ENCODE data around the gene LYZL1.
A peak's percentile ranks its signal among the peaks of the same experiment; 100 is the strongest.
"Not testable (repeated sequence)": the region's sequence is repeated elsewhere in the genome, so short reads cannot be mapped to it uniquely, and the experiment has no call there.

LYZL1 gene

DNA sequence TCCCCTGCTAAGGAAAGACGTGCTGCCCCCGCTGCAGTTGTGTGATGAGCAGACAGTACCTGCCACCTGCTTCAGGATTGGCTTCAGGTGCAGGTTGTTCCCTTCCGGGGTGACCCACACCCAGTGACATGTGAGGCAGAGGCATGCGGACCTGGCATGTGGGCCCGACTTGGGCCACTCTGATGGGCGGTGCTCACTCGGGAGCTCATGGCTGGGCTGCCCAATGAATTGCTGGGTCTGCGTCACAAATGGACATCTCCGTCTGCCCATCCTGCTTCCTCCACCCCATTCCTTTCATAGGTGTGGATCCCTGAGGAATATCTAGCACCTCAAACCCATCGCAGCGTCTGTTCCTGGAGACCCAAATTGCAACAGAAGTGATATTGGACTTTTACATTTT lies 19.3 kb downstream of the LYZL1 start:
- H3K9me3 Mint-ChIP-seq, CTCF ChIA-PET, H3K4me1 Mint-ChIP-seq, DNase-seq, H3K4me3 Mint-ChIP-seq, H3K27ac Mint-ChIP-seq, H3K36me3 Mint-ChIP-seq: not testable (repeated sequence)
- H3K27me3 Mint-ChIP-seq, result peaks cover 17% of the 10 kb centered on the region

DNA sequence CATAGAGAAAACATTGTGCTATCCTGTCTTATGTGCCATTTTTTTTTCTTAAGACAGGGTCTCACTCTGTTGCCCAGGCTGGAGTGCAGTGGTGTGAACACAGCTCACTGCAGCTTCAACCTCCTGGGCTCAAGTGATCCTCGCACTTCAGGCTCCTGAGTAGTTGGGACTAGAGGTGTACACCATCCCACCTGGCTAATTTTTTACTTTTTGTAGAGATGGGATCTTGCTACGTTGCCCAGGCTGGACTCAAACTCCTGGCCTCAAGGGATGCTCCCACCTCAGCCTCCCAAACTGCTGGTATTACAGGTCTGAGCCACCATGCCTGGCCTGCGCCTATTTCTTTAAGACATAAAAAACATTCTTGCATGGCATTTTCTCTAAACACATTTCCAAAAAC lies 20.6 kb downstream of the LYZL1 start:
- Mint-ChIP-seq H3K36me3 (no peaks in the 10 kb centered on the region), H3K27ac (no peak overlapping the region), H3K27me3 (peaks cover 19% of the 10 kb centered on the region), H3K4me3 (no peak overlapping the region), H3K4me1 (no peaks in the 10 kb centered on the region), H3K9me3 (no peaks in the 10 kb centered on the region)
- no peak for DNase-seq
- CTCF ChIA-PET, result no interaction called here

DNA sequence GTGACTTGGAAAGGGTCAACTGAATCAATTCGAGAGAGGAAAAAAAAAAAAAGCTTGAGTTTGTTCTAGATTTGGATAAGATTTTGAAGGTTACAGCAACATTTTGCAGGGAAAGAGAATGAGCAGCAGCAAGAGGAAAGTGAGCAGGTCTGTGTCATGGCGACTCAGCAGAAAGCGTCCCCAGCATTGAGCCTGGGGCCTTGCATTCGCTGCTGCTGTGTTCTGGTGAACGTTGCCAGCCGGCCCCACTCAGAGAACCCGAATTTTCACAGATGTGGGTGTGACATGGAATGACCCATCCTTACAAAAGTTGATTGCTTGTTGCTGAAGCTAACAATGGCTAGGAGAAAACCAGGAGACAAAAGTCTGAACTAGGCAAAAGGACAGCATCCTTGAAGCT lies 21.6 kb downstream of the LYZL1 start:
- DNase-seq, CTCF ChIA-PET, H3K27ac Mint-ChIP-seq, H3K9me3 Mint-ChIP-seq, H3K4me3 Mint-ChIP-seq, H3K36me3 Mint-ChIP-seq, H3K4me1 Mint-ChIP-seq: not testable (repeated sequence)
- peaks cover 19% of the 10 kb centered on the region for H3K27me3 Mint-ChIP-seq

DNA sequence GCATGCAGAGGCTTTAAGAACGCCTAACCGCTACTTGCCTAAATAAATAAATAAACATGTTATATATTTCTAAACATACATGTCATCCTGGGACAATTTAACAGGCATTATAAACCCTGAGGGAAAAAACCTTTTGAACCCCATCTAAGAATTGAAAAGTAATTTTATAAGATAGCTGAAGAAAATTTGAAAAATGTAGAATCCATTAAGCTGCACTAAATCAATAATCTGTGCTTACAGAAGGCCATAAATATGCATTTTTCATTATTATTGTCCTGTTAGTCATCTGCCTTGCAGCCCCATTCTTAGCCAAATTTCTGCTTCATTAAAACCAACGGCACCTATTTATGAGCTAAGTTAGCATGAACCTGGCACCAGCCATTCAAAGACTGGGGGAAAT lies 24.2 kb downstream of the LYZL1 start:
- CTCF ChIA-PET, result no interaction called here
- Mint-ChIP-seq H3K4me1 (peaks cover 2% of the 10 kb centered on the region), H3K36me3 (no peaks in the 10 kb centered on the region), H3K27me3 (peaks cover 23% of the 10 kb centered on the region), H3K9me3 (no peaks in the 10 kb centered on the region), H3K4me3 (no peak overlapping the region), H3K27ac (no peak overlapping the region)
- DNase-seq, result no peak

DNA sequence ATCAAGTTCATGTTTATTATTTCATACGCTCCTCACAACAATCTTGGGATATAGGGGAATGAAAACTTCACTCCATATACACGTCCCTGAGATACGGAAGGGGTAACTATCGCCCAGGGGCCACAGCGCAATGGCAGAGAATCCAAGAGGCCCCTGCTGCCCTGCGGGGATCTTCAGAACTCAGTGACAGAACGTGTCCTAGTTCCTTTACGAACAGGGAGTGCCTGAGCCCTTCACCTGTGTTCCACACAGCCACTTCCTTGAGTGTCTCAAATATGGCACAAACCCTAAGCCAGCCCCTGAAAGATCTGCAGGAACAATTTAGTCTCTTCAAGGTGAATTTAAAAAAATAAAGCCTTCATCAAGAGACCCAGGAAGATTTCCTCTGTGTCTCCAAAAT lies 25.9 kb downstream of the LYZL1 start:
- DNase-seq, result no peak
- Mint-ChIP-seq H3K27me3 (peaks cover 34% of the 10 kb centered on the region), H3K9me3 (no peaks in the 10 kb centered on the region), H3K27ac (no peak overlapping the region), H3K36me3 (no peaks in the 10 kb centered on the region), H3K4me1 (peaks cover 9% of the 10 kb centered on the region), H3K4me3 (no peak overlapping the region)
- CTCF ChIA-PET, result interaction anchor here (1.2 kb wide), 1 partner anchor 10 kb away, joined by 3 read pairs; no protein-coding TSS in a partner anchor

DNA sequence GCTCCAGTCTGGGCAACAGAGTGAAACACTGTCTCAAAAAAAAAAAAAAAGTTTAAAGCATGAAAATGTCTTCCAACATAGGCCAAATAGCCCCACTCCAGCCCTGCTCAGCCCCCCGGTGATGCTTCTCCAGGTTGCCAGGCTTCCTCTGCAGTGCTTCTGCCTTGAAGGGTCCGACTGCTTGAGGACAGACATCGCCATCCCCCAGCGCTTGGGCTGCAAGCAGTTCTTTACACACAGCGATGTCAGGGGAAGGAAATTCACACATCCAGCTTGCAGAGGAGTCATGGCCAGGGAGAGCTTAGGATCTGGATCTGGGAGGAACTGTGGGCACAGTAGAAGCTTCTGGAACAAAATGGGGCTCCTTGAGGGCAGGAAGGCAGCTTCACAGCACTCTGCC lies 26.9 kb downstream of the LYZL1 start:
- DNase-seq, result no peak
- CTCF ChIA-PET, result no interaction called here
- no peak overlapping the region for H3K27ac Mint-ChIP-seq
- H3K4me1 Mint-ChIP-seq, result peaks cover 9% of the 10 kb centered on the region
- H3K4me3 Mint-ChIP-seq, result no peak overlapping the region
- H3K36me3 Mint-ChIP-seq, result no peaks in the 10 kb centered on the region
- H3K9me3 Mint-ChIP-seq, result no peaks in the 10 kb centered on the region
- H3K27me3 Mint-ChIP-seq, result peaks cover 23% of the 10 kb centered on the region

DNA sequence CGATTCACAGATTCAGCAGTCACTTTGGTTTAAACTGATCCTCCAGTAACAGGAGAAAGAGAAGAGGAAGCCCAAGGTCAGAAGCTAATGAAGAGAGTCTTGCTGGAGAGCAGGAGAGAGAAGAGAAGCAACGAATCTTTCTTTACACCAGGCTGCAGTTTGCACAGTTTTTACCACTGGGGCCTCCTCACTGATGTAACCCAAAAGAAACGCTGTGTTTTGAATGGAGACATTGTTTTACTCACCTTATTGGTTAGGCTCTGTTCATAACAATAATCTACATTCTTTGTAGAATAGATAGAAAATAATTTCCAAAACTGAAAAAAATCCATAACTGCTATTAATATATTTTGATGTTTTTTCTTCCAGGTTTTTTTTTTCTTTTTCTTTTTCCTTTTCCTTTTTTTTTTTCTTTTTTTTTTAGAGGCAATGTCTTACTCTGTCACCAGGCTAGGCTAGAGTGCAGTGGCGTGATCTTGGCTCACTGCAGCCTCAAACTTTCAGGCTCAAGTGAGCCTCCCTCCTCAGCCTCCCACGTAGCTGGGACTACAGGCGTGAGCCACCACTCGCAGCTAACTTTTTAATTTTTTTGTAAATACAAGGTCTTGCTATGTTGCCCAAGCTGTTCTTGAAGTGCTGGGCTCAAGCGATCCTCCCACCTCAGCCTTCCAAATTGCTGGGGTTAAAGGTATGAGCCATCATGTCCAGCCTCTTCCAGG lies 27.6 kb downstream of the LYZL1 start:
- peaks cover 23% of the 10 kb centered on the region for H3K27me3 Mint-ChIP-seq
- CTCF ChIA-PET, result no interaction called here

DNA sequence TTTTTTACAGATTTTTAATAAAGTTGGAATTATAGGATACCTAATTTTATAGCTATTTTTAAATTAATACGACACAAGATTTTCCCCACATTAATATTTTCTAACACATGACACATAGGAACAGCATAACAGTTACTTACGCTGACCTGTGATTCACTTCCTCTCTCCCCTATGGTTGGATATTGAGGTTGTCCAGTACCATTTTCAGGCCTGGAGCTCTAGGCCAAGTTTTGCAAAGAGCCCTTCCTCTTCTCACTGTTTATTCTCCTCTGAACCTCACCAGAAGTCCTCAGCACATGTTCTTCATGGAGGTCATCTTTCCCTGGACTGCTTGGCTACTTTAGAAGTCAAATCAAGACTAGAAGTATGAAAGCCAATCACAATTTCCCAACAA lies 28.2 kb downstream of the LYZL1 start:
- H3K9me3 Mint-ChIP-seq, result no peaks in the 10 kb centered on the region
- no peak overlapping the region for H3K27ac Mint-ChIP-seq
- H3K27me3 Mint-ChIP-seq, result peaks cover 29% of the 10 kb centered on the region
- DNase-seq, result no peak
- peaks cover 9% of the 10 kb centered on the region for H3K4me1 Mint-ChIP-seq
- no peak overlapping the region for H3K4me3 Mint-ChIP-seq
- H3K36me3 Mint-ChIP-seq, result no peaks in the 10 kb centered on the region
- CTCF ChIA-PET, result no interaction called here

More for the DNA sequence above, 27.6 kb downstream of the LYZL1 start:
- H3K27ac Mint-ChIP-seq, result no peak overlapping the region
- DNase-seq, result no peak
- no peak overlapping the region for H3K4me3 Mint-ChIP-seq
- no peaks in the 10 kb centered on the region for H3K9me3 Mint-ChIP-seq
- H3K4me1 Mint-ChIP-seq, result peaks cover 9% of the 10 kb centered on the region
- no peaks in the 10 kb centered on the region for H3K36me3 Mint-ChIP-seq

DNA sequence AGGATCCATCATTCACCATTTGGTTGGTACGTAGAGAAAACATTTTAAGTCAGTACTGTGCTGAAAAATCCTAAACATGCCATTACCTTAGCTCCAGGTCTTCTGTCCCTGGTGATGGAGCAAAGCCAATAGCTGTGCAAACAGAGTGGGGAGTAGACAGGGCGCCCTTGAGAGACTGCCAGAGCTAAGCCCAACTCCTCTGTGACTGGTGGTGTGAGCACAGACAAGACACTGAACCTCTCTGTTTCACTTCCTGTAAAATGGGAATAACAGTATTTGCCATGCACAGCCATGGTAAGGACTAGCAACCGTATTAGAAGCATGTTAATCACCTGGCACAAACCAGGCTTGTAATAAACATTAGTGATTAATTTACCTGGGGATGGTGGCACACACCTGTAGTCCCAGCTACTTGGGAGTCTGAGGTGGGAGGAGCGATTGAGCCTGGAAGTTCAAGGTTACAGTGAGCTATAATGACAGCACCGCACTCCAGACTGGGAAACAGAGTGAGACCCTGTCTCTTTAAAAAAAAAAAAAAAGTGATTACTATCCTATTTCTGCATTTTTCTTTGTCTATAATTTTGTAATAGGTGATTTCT lies 28.7 kb downstream of the LYZL1 start:
- H3K27me3 Mint-ChIP-seq, result peaks cover 31% of the 10 kb centered on the region
- H3K36me3 Mint-ChIP-seq, result no peaks in the 10 kb centered on the region
- no peak overlapping the region for H3K27ac Mint-ChIP-seq
- peaks cover 9% of the 10 kb centered on the region for H3K4me1 Mint-ChIP-seq
- H3K9me3 Mint-ChIP-seq, result no peaks in the 10 kb centered on the region
- H3K4me3 Mint-ChIP-seq, result no peak overlapping the region
- CTCF ChIA-PET, result no interaction called here
- no peak for DNase-seq

DNA sequence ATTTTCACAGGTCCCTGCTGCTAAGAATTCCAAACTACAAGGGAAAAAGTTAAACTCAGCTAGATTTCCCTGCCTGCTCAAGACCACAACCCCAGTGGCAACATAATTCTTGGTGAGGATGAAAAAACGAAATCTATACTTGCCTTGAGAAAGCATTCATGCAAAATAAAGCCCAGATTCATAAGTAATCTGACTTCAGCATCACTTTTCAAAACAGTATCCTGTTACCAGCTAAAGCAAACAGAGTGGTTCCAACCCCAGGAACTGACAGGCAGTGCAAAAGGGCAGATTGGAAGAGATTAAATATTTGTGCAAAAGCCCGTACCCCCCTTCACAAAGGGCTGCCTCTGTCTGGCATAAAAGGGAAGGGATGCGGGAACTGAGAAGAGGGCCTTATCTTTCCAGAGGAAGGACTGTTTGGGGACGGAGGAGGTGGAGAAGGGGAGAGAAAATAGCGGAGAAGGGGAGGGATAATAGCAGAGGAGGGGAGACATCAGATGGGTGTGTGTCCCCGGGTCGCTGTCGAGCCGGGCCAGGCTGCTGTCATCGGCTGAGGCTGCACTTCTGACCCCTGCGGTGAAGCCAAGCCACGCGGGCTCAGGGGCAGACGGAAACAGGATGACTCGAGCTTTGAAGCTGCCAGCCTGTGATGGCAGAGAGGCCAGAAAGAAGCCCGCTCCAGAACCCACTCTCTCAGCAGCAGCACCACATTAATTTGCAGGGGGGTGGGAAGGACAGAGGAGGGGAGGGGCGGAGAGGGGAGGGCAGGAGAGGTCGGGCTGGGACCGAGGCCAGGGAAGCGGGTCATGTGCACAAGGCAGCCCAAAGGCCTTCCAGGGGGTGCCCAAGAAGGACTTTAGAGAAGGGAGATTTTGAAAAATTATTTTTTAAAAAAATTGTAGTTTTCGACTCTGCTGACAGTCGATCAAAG lies 29.5 kb downstream of the LYZL1 start:
- H3K27ac Mint-ChIP-seq, H3K9me3 Mint-ChIP-seq, H3K36me3 Mint-ChIP-seq, H3K4me3 Mint-ChIP-seq, H3K4me1 Mint-ChIP-seq, CTCF ChIA-PET: not testable (repeated sequence)
- H3K27me3 Mint-ChIP-seq, result peaks cover 40% of the 10 kb centered on the region
- DNase-seq, result peak; percentile 34

DNA sequence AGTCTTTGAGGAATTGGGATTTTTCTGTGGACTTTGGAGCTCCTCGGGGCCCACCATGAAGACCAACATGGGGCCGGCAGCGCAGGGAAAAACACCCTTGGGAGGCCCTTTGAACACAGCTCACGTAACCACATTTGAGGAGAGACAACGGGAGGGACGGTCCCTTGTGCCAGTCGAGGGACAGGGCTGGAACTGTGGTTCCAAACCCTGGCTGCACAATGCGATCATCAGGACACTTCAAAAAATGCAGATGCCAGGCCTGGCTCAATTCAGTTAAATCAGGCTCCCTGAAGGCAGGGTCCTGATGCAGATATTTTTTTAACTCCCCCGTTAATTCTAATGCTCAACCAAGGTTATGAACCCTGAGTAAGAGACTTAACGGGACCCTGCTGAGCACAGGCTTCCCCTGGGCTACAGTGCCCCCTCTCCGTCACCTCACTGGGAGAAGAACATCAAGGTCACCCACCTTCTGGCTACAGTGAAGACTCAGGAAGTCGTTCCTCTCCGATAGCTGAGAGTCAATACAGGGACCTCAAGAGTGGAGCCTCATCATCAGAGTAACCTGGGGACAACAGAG lies 30.4 kb downstream of the LYZL1 start:
- Mint-ChIP-seq H3K4me3 (no peak overlapping the region), H3K27me3 (peaks cover 38% of the 10 kb centered on the region), H3K36me3 (no peaks in the 10 kb centered on the region), H3K9me3 (no peaks in the 10 kb centered on the region), H3K4me1 (peaks cover 9% of the 10 kb centered on the region), H3K27ac (no peak overlapping the region)
- no peak for DNase-seq
- CTCF ChIA-PET, result interaction anchor here (1.3 kb wide), 1 partner anchor 71 kb away, joined by 3 read pairs; no protein-coding TSS in a partner anchor

DNA sequence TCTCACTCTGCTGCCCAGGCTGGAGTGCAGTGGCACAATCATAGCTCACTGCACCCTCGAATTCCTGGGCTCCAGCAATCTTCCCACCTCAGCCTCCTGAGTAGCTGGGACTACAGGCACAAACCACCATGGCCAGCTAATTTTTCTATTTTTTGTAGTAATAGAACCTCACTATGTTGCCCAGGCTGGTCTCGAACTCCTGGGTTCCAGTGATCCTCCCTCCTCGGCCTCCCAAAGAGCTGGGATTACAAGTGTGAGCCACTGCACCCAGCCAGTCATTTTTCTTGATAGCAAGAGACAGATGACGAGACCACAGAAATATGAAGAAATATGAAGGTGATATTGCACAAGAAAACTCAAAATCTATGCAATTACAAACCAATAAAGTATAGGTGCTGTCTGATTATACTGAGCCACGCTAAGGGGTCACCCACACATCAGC lies 31.8 kb downstream of the LYZL1 start:
- H3K36me3 Mint-ChIP-seq, DNase-seq, H3K4me3 Mint-ChIP-seq, H3K27ac Mint-ChIP-seq, H3K9me3 Mint-ChIP-seq, H3K4me1 Mint-ChIP-seq: not testable (repeated sequence)
- CTCF ChIA-PET, result interaction anchor here (1.3 kb wide), 1 partner anchor 69 kb away, joined by 3 read pairs; no protein-coding TSS in a partner anchor
- peaks cover 38% of the 10 kb centered on the region for H3K27me3 Mint-ChIP-seq

DNA sequence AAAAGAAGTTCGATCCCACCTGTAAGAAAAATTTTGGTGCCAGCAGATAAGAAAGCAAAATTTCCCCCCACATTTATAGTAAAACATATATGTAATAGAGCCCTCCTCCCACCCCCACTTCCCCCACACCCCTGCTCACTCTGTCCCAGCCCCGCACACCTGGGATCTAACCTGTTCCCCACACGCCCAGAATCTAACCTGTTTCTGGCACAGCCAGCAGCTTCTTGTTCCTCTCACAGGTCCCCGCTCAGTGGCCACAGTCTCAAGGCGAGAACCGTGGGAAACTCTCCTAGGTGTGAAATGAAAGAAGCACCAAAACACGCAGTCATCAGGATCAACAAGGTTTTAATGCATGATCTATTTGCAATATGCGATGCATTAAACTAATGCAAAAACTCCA lies 32.8 kb downstream of the LYZL1 start:
- CTCF ChIA-PET, result no interaction called here
- peaks cover 9% of the 10 kb centered on the region for H3K4me1 Mint-ChIP-seq
- no peak for DNase-seq
- H3K36me3 Mint-ChIP-seq, result no peaks in the 10 kb centered on the region
- H3K27ac Mint-ChIP-seq, result no peak overlapping the region
- no peaks in the 10 kb centered on the region for H3K9me3 Mint-ChIP-seq
- no peak overlapping the region for H3K4me3 Mint-ChIP-seq
- H3K27me3 Mint-ChIP-seq, result peaks cover 33% of the 10 kb centered on the region

DNA sequence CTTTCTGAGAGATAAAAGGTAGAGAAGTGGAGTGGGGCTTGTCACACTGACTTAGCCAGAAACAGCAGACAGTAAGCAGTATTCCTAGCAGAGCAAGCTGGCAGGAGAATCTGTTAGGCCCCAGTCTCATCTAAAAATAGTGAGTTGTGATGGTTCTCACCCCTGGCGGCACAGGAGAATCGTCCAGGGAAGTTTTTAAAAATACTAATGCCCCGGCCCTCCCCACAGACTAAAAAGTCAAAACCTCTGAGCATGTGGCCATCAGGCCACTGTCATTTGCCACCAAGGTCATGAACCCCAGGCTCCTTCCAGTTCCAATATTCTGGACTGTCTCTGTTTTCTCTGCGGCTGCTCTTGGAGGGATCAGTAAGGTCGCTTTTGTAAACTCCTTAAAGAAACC lies 34.0 kb downstream of the LYZL1 start:
- Mint-ChIP-seq H3K36me3 (no peaks in the 10 kb centered on the region), H3K27ac (no peak overlapping the region), H3K27me3 (peaks cover 37% of the 10 kb centered on the region), H3K4me3 (no peak overlapping the region), H3K4me1 (peaks cover 9% of the 10 kb centered on the region), H3K9me3 (no peaks in the 10 kb centered on the region)
- CTCF ChIA-PET, result no interaction called here
- DNase-seq, result no peak

Data from activated naive CD4-positive, alpha-beta T cell treated with anti-CD3 and anti-CD28 coated beads, Interleukin-2, amount 10 ng/mL, durations not matched to agents 7 days and 5 days (primary cell).